GM21447 (cell line): Measurements from ENCODE around the gene HOTAIR.

Source experiments
- ATAC-seq: cut with Tn5 transposase; IDR thresholded peaks from one replicate; pipeline ENCODE4 v1.9.1; 2021; ENCODE audit not compliant: unreplicated experiment

HOTAIR gene

GRCh38 chr12:53931844-53932581 lies 42.7 kb downstream of the HOTAIR start:
- no peak for ATAC-seq

DNA sequence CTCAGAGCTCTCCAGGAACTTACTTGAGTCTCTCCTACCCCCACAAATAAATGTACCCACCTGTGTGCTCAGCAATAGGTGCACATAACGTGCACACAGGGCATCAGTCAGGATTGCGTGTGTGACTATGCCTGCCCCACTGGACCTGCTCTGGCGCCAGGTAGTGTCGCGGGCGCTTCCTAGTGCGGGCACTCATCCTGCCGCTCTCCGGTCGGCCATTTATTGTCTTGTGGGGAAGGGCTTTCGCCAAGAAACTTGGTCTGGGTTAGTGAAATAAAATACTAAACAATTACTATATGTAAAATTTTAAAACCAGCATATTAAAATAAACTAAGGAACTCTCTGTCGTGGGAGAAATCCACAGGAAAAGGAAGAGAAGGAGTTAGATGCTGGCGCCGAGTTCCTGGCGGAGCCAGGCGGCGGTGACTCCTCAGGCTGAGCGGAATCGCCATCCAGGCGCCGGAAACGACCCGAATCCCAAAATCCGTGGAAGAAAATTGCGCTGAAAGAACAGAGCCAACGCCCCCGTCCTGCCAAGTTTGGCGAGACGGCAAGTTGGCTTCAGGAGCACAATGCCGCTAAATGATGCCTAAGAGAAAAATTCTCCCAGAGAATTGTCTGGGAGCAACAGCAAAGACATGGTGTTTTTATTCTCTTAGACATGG lies 44.0 kb downstream of the HOTAIR start:
- ATAC-seq: no peak

- no peak for ATAC-seq
Observed at GRCh38 chr12:53929527-53929926, 45.2 kb downstream of the HOTAIR start.

DNA sequence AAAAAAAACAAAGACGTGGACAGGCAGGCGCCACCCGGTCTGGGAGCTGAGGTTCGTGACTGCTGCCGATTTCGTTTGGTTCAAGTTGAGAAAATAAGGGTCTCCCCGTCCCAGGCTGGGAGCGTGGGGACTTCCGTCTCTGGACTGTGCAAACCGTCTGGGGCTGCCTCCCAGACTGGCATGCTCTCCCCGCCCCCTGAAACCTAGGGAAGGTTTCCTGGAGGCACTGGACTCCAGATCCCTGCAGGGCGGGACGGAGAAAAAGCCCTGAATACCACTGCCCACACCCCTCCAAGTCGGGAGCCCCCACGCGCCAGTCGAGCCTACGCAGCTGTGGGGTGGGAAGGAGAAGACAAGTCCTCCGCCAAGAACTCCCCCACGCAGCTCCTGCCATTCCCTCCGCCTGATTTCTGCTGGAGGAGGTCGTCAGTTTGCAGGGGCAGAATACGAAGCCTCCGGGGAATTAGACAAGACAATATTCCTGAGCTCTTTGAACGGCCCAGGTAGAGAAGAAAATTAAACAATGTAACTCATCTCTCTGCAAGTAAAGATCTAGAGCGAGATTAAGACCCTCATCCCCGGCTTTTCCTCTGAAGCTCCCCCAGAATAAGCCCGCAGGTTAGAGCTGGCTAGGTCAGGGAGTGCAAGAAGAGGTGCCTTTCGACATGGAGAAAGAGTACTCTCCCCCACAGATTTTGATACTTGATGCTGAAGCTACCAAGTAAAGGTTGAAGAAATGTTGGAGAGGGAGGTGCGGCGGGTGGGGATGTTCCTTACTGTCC lies 46.5 kb downstream of the HOTAIR start:
- ATAC-seq: no peak

- no peak for ATAC-seq
Observed at GRCh38 chr12:53927220-53928029, 47.3 kb downstream of the HOTAIR start.

DNA sequence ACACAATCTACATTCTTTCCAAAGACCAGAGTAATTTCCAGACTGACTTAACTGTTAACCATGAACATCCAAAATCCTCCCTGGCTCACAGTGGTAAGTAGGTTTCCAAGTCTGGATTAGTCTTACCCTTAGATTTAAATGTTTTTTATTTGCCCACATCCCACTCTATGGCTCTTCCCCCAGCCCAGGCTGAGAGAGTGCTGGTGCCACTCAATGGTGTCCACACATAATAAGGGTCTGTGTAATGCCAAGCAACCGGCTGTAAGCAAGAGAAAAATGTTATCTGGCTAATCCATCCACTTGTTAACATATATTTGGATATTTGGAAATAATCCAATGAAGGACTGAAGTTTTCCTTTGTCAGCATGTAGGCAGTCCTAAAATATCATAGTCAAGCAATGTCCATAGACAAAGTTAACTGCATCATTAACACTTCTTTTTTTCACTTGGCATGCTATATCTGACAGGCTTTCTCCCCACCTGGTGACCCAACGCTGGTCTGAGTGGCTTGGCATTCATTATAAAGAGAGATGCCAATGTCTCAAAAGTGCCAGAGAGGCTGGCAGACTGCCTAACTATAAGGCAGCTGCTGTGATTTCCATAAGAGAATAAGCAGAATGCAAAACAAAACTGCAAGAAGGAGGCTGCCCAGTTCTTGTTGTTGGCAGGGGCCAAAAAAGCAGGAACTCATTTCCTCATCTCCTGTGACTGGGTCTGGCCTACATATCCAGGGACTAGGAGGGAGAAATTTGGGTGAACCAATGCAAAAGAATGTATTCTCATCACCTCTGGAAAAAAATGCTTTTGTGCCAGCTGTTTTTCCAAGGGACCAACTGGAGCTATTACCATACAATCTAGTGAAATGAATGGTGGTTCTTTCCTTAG lies 50.0 kb downstream of the HOTAIR start:
- ATAC-seq: no peak

GRCh38 chr12:53916788-53917655 lies 57.7 kb downstream of the HOTAIR start:
- no peak for ATAC-seq
